ENCODE results near the gene RAX. TPM values are rescaled to one million over a fixed set of nuclear protein-coding genes. Genes with fewer than 3 reads are reported as not detected.
A peak's percentile ranks its signal among the peaks of the same experiment; 100 is the strongest.

The RAX gene
- total RNA-seq, 1 experiment from 2014 or later: 0.37 TPM

DNA sequence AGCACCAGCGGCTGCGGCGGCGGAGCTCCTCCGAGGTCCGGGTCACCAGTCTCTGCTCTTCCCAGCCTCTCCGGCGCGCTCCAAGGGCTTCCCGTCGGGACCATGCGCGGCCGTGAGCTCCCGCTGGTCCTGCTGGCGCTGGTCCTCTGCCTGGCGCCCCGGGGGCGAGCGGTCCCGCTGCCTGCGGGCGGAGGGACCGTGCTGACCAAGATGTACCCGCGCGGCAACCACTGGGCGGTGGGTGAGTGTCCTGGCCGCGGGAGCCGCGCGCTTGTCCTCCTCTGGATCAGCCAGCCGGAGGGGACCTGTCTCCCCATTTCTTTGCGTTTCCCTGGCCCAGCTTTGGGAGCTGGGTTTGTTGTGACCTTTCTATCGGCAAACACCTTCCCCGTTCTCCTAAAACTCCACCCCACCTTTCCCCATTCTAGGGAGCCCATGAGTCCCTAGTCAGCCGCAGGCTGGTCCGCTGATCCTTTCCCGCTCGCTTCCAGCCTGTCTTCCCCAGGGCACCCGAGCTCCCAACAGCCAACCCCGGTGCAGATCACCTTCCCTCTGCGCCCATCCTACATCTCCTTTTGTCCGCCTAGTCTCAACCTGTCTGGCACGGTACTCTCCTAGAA lies 53.0 kb downstream of the RAX start:
- no peak overlapping the region for H3K18ac ChIP-seq (ENCODE audit: insufficient read length, low read depth, low read length)
- H2BK12ac ChIP-seq (ENCODE audit: insufficient read length, low read depth, low read length): no peak overlapping the region
- H3K23ac ChIP-seq (ENCODE audit: insufficient read length, low read depth, low read length): no peak overlapping the region
- no peak overlapping the region for H3K27ac ChIP-seq (ENCODE audit: insufficient read length, low read depth, low read length)
- H3K4ac ChIP-seq (ENCODE audit: low read depth, low read length): no peak overlapping the region
- Mint-ChIP-seq H3K4me1 (peaks cover 12 to 22% of the 10 kb centered on the region in 2 experiments), H3K4me3 (peak overlapping the region; percentile 69 to 92), H3K9me3 (peaks cover 0 to 2% of the 10 kb centered on the region in 2 experiments; a peak in 1 of 5 replicates), H3K36me3 (ENCODE audit: insufficient read depth in 1 of 3, low read depth in 3 of 3) (no peaks in the 10 kb centered on the region; a peak in 1 of 7 replicates), H3K27me3 (ENCODE audit: low read depth) (peaks cover 100% of the 10 kb centered on the region), H3K27ac (no peak overlapping the region)
- H4K20me1 ChIP-seq (ENCODE audit: control insufficient read depth, insufficient read depth, insufficient read length): no peaks in the 10 kb centered on the region
- no peak overlapping the region for H3K9ac ChIP-seq (ENCODE audit: extremely low read depth, insufficient read length, low read length)
- no peak overlapping the region for H2BK20ac ChIP-seq (ENCODE audit: low read depth, low read length, poor library complexity, severe bottlenecking)
- H3K79me1 ChIP-seq (ENCODE audit: insufficient read depth, low read depth, low read length, poor library complexity, severe bottlenecking): no peaks in the 10 kb centered on the region
- no peaks in the 10 kb centered on the region for H3K4me1 ChIP-seq (ENCODE audit: insufficient read depth, low read length)
- no peak overlapping the region for H4K8ac ChIP-seq (replicated peaks; ENCODE audit: insufficient read length, low read depth, low read length)
- H3K27me3 ChIP-seq (ENCODE audit: insufficient read depth, low read length): peaks cover 47% of the 10 kb centered on the region
- H3K4me2 ChIP-seq (ENCODE audit: insufficient read depth, insufficient read length, low read length): peak overlapping the region; percentile 81
- H2BK15ac ChIP-seq (ENCODE audit: low read depth, low read length): no peak overlapping the region
- H3K23me2 ChIP-seq (ENCODE audit: insufficient read length, low read depth, low read length, poor library complexity, severe bottlenecking): peaks cover 13% of the 10 kb centered on the region
- no peak overlapping the region for H4K91ac ChIP-seq (ENCODE audit: insufficient read length, low read depth, low read length)
- H3K14ac ChIP-seq (ENCODE audit: insufficient read depth, low read length): no peak overlapping the region
- H3K79me2 ChIP-seq (ENCODE audit: insufficient read depth, low read length): no peaks in the 10 kb centered on the region
- WGBS (ENCODE audit: extremely low coverage, insufficient read length, low lambda C conversion rate): no CpG with 5 or more reads among the region's 46 CpGs
- no peak overlapping the region for H2BK120ac ChIP-seq (ENCODE audit: low read depth, low read length, poor library complexity, severe bottlenecking)
- no peak overlapping the region for H2AFZ ChIP-seq (ENCODE audit: low read length)
- TF ChIP-seq, protein P1, sequence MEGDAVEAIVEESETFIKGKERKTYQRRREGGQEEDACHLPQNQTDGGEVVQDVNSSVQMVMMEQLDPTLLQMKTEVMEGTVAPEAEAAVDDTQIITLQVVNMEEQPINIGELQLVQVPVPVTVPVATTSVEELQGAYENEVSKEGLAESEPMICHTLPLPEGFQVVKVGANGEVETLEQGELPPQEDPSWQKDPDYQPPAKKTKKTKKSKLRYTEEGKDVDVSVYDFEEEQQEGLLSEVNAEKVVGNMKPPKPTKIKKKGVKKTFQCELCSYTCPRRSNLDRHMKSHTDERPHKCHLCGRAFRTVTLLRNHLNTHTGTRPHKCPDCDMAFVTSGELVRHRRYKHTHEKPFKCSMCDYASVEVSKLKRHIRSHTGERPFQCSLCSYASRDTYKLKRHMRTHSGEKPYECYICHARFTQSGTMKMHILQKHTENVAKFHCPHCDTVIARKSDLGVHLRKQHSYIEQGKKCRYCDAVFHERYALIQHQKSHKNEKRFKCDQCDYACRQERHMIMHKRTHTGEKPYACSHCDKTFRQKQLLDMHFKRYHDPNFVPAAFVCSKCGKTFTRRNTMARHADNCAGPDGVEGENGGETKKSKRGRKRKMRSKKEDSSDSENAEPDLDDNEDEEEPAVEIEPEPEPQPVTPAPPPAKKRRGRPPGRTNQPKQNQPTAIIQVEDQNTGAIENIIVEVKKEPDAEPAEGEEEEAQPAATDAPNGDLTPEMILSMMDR (conservative IDR thresholded peaks at IDR 0.05): 0 out of 3 replicates have a peak, but pooled peaks have one; percentile 4
- peak; percentile 45 for DNase-seq
- H3K56ac ChIP-seq (ENCODE audit: insufficient read length, low read depth, low read length): no peak overlapping the region
- no peak overlapping the region for H4K5ac ChIP-seq (ENCODE audit: insufficient read length, low read depth, low read length)
- H2AK5ac ChIP-seq (ENCODE audit: insufficient read length, low read length): no peak overlapping the region
- no peaks in the 10 kb centered on the region for H3K9me3 ChIP-seq (ENCODE audit: control insufficient read depth, low read depth, low read length)
- H2BK5ac ChIP-seq (ENCODE audit: insufficient read length, low read length): no peak overlapping the region
- H3T11ph ChIP-seq (ENCODE audit: low read length): no peak overlapping the region
